ENCODE results near the gene PRLH. TPM values are rescaled to one million over a fixed set of nuclear protein-coding genes. Genes with fewer than 3 reads are reported as not detected.

Gene PRLH, protein sequence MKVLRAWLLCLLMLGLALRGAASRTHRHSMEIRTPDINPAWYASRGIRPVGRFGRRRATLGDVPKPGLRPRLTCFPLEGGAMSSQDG
- total RNA-seq (not detected), polyA plus RNA-seq (ENCODE audit: insufficient read depth, low read depth, low replicate concordance) (not detected)
- long read RNA-seq, donor 1, result 0 reads
- long read RNA-seq, donor 2, result 0 reads

DNA sequence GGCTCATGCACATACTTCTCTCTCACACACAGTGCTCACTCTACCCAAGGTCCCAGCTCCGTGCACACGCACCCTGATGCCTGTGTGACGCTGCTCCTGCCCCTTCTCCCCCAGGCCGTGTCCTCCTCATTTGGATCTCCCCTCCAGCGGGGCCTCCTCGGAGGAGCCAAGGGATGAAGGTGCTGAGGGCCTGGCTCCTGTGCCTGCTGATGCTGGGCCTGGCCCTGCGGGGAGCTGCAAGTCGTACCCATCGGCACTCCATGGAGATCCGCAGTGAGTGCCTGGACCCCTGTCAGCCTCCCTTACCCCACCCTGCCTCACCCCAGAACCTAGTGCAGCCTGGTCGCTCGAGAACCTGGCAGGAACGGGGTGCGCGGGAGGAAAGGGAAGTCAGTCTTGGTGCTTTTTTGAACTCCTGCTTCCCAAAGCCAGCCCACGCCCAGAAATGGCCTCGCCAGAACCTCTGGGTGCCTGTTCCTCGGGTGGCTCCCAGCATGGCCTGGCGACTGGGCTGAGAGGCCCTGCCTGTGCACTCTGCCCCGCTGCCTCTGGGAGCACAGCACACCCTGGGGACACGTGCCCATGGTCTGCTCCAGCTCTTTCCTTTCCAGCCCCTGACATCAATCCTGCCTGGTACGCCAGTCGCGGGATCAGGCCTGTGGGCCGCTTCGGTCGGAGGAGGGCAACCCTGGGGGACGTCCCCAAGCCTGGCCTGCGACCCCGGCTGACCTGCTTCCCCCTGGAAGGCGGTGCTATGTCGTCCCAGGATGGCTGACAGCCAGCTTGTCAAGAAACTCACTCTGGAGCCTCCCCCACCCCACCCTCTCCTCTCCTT is at the start of gene PRLH:
Gene PRLH (plus strand): TSS at position 174 of the 835 bp plus-strand sequence. CDS start 0 bp downstream, at position 174.
- Histone ChIP-seq H3K27me3 (no peaks in the 10 kb centered on the region), H3K4me1 (no peaks in the 10 kb centered on the region), H3K4me3 (no peak within 1 kb of the TSS), H3K27ac (no peak within 1 kb of the TSS), H3K9me3 (no peaks in the 10 kb centered on the region), H3K36me3 (ENCODE audit: low read depth, missing control alignments) (no peaks in the 10 kb centered on the region)
- no peak for DNase-seq
- intact Hi-C loops (cut with DNase I; ENCODE audit: low total_unique reads), result no loop called here
- 82 to 91% methylated on average over 18 to 32 of the region's 32 CpGs for WGBS, 2 donors
- no peak for TF ChIP-seq CTCF (IDR thresholded peaks at IDR 0.05)
- no peak for TF ChIP-seq POLR2A (IDR thresholded peaks at IDR 0.05)

DNA sequence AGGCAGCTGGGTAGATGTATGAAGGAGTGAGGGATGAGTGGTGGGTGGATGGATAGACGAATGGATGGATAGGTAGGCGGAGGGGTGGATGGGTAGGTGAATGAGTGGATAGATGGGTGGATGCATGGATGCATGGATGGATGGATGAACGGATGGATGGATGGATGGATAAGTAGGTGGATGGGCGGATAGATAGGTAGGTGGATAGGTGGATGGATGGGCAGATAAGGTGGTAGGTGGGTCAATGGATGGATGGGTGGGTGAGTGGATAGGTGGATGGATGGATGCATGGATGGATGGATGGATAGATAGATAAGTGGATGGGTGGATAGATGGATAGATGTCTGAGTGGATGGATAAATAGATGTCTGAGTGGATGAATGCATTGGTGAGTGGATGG is 49.2 kb upstream of the PRLH start:
- Histone ChIP-seq H3K27me3 (no peaks in the 10 kb centered on the region), H3K27ac (no peak overlapping the region), H3K4me1 (peaks cover 33% of the 10 kb centered on the region), H3K4me3 (no peak overlapping the region), H3K9me3 (no peaks in the 10 kb centered on the region), H3K36me3 (ENCODE audit: low read depth, missing control alignments) (no peaks in the 10 kb centered on the region)
- TF ChIP-seq CTCF (IDR thresholded peaks at IDR 0.05) (no peak), POLR2A (IDR thresholded peaks at IDR 0.05) (no peak)
- intact Hi-C loops (cut with DNase I; ENCODE audit: low total_unique reads), result loop anchor here (10.0 kb wide), 1 partner anchor 228 kb away; no protein-coding TSS in a partner anchor
- 56 to 93% methylated on average over 4 of the region's 4 CpGs for WGBS, 2 donors
- no peak for DNase-seq

DNA sequence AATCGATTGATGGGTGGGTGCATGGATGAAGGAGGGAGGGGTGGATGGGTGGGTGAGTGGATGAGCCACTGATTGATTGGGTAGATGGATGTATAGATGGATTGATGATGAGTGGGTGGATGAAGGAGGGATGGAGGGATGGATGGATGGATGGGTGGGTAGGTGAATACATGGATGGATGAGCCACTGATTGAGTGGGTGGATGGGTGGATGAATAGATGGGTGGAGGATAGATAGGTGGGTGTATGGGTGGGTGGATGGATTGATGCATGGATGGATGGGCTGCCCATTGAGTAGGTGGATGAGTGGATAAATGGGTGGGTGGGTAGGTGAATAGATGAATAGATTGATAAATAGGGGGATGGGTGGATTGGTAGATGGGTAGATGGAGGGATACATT is 48.4 kb upstream of the PRLH start:
- TF ChIP-seq POLR2A (IDR thresholded peaks at IDR 0.05) (no peak), CTCF (IDR thresholded peaks at IDR 0.05) (no peak)
- peaks cover 26% of the 10 kb centered on the region for H3K4me1 ChIP-seq
- no peaks in the 10 kb centered on the region for H3K9me3 ChIP-seq
- intact Hi-C loops (cut with DNase I; ENCODE audit: low total_unique reads), result loop anchor here (10.0 kb wide), 1 partner anchor 227 kb away; no protein-coding TSS in a partner anchor
- no peak overlapping the region for H3K27ac ChIP-seq
- H3K4me3 ChIP-seq, result no peak overlapping the region
- no peaks in the 10 kb centered on the region for H3K36me3 ChIP-seq (ENCODE audit: low read depth, missing control alignments)
- DNase-seq, result no peak
- no peaks in the 10 kb centered on the region for H3K27me3 ChIP-seq
- 91 to 92% methylated on average over 1 of the region's 1 CpG for WGBS, 2 donors

DNA sequence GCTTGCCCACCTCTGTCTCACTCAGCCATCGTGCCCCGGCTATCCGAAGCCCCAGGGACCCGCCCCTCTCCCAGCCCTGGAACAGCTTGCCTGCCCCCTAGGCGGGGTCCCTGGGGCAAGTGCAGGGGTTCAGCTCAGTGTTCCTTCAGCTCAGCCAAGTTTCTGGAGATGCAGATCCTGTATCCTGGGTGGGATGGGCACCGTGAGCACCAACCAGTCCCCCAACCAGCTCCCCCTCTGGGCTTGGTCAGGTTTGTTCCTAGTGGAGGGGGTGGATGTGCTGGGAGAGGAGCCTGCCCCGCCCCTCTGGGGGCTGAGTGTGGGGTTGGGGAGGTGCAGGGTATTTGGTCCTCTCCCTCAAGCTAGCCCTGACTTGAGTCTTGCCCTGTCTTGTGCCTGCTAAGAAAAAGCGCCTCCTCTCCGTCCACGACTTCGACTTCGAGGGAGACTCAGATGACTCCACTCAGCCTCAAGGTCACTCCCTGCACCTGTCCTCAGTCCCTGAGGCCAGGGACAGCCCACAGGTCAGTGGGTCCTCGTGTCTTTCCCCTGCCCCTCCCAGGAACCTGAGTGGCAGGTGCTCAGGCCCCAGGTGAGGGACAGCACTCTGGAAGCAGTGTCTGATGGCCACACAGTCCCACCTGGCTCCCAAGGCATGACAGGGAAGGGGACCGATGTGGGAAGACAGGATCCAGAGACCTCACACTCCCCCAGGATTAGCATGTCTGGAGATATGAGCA is 46.7 kb upstream of the PRLH start:
- no peak for DNase-seq
- intact Hi-C loops (cut with DNase I; ENCODE audit: low total_unique reads), result loop anchor here (10.0 kb wide), 1 partner anchor 225 kb away; no protein-coding TSS in a partner anchor
- H3K9me3 ChIP-seq, result no peaks in the 10 kb centered on the region
- 82% methylated on average over 12 to 14 of the region's 14 CpGs for WGBS, 2 donors
- H3K4me1 ChIP-seq, result peaks cover 9% of the 10 kb centered on the region
- TF ChIP-seq CTCF (IDR thresholded peaks at IDR 0.05) (no peak), POLR2A (IDR thresholded peaks at IDR 0.05) (no peak)
- H3K36me3 ChIP-seq (ENCODE audit: low read depth, missing control alignments), result no peaks in the 10 kb centered on the region
- H3K27ac ChIP-seq, result no peak overlapping the region
- H3K4me3 ChIP-seq, result no peak overlapping the region
- H3K27me3 ChIP-seq, result no peaks in the 10 kb centered on the region
